K562 (cell line): Measurements from ENCODE around the gene RNF39. TPM values are rescaled to one million over a fixed set of nuclear protein-coding genes. Genes with fewer than 3 reads are reported as not detected.

Experiments
- ATAC-seq: fragments of 200-7000 bp; cut with Tn5 transposase; 3 replicates; pipeline ENCODE4 v1.9.1; 2020; ENCODE audit warnings: moderate library complexity
- BruUV-seq: library from RNA; stranded (reverse); fragments of 400-500 nt; replicated peaks from 2 replicates; lab custom pipeline; 2021; lab: Mats Ljungman, UMichigan
- CTCF ChIA-PET: fragments of 300-600 bp; formaldehyde crosslinking; extraction: SDS; loops from one replicate; lab custom pipeline; 2021; ENCODE audit warnings: low intra/inter-chr PET ratio; lab: Yijun Ruan, JAX
- POLR2A ChIA-PET: fragments of 300-600, 350-650 bp; sonication (Branson Sonifier 250); formaldehyde crosslinking; extraction: SDS; loops from one replicate; lab custom pipeline; 2021; ENCODE audit warnings: antibody characterized with exemption, inconsistent platforms; lab: Yijun Ruan, JAX
- DNase-seq, 4 experiments: peaks; one replicate each; pipeline versions ENCODE4 v3.0.0 to v3.0.0-alpha.2; 2011 to 2018; ENCODE audit warnings: low spot score in 3 of 4, mixed read lengths in 3 of 4; ENCODE audit errors: extremely low read depth in 1 of 4
- FAIRE-seq: peaks from 2 replicates; lab custom pipeline; 2011; peaks lifted over from hg19 to GRCh38; lab: Jason Lieb, UNC
- H2AFZ ChIP-seq: 2 replicates; pipeline ENCODE4 v1.6.0; 2011; ENCODE audit warnings: low read depth, low read length, control low read depth, inconsistent platforms
- H3K27ac ChIP-seq: fragments of 200-600 bp; 3 replicates; pipeline ENCODE4 v1.8.0; 2011; ENCODE audit warnings: low read depth, mild to moderate bottlenecking, control low read depth, inconsistent platforms, low read length, moderate library complexity, mixed read lengths; ENCODE audit errors: extremely low read depth
- H3K27me3 ChIP-seq, 2 experiments: fragments of 300-600 bp in 1 of 2; 2 replicates in 1 of 2; 3 replicates in 1 of 2; pipeline versions ENCODE4 v1.6.0 to v1.8.0; 2011; ENCODE audit warnings: inconsistent platforms in 2 of 2, low read length in 2 of 2, mild to moderate bottlenecking in 1 of 2, mixed read lengths in 1 of 2, moderate library complexity in 1 of 2; ENCODE audit not compliant: control insufficient read depth in 2 of 2, insufficient read depth in 2 of 2
- H3K36me3 ChIP-seq: fragments of 300-600 bp; 3 replicates; pipeline ENCODE4 v1.8.0; 2011; ENCODE audit warnings: mild to moderate bottlenecking, low read length, inconsistent platforms; ENCODE audit not compliant: control insufficient read depth, insufficient read depth
- H3K4me1 ChIP-seq, 2 experiments: fragments of 200-600 bp in 1 of 2; replicated peaks in 1 of 2; 2 replicates in 1 of 2; 3 replicates in 1 of 2; pipeline versions ENCODE4 v1.5.1 to v1.8.0; 2011; ENCODE audit warnings: inconsistent platforms in 2 of 2, low read length in 2 of 2, mild to moderate bottlenecking in 1 of 2, mixed read lengths in 1 of 2, moderate library complexity in 1 of 2; ENCODE audit not compliant: control insufficient read depth in 2 of 2, insufficient read depth in 2 of 2
- H3K4me2 ChIP-seq: 2 replicates; pipeline ENCODE4 v1.6.1; 2011; ENCODE audit warnings: low read length, control low read depth, inconsistent platforms, mixed read lengths; ENCODE audit not compliant: insufficient read depth
- H3K4me3 ChIP-seq: fragments of 200-600 bp; sonication (generic), shearing (Covaris generic); 2 replicates; pipeline ENCODE4 v1.5.1; 2016; ENCODE audit warnings: control low read depth, inconsistent platforms
- H3K79me2 ChIP-seq: fragments of 200-600 bp; 3 replicates; pipeline ENCODE4 v1.8.0; 2011; ENCODE audit warnings: low read length, inconsistent platforms; ENCODE audit not compliant: control insufficient read depth, insufficient read depth
- H3K9ac ChIP-seq, 2 experiments: 2 replicates each; pipeline versions ENCODE4 v1.6.0 to v1.6.1; 2011; ENCODE audit warnings: low read depth in 2 of 2, low read length in 2 of 2, control low read depth in 1 of 2, inconsistent platforms in 1 of 2, mild to moderate bottlenecking in 1 of 2, mixed read lengths in 1 of 2; ENCODE audit not compliant: insufficient read depth in 1 of 2
- H3K9me1 ChIP-seq: one replicate; pipeline ENCODE4 v1.6.0; 2011; ENCODE audit warnings: inconsistent platforms, mild to moderate bottlenecking, low read length, moderate library complexity; ENCODE audit not compliant: control insufficient read depth, insufficient read depth
- H3K9me3 ChIP-seq: replicated peaks from 2 replicates; pipeline ENCODE4 v1.5.1; 2011; ENCODE audit warnings: low read depth, low read length, inconsistent platforms; ENCODE audit not compliant: control insufficient read depth, insufficient read depth
- H4K20me1 ChIP-seq: replicated peaks from 2 replicates; pipeline ENCODE4 v1.6.1; 2011; ENCODE audit warnings: low read length, inconsistent platforms, mixed read lengths; ENCODE audit not compliant: control insufficient read depth, insufficient read depth
- AFF1 ChIP-seq, 2 experiments: fragments of 450-650 bp; IDR thresholded peaks; 2 replicates each; pipeline ENCODE4 v1.6.1; 2018; ENCODE audit warnings: mild to moderate bottlenecking in 2 of 2, low read depth in 1 of 2; ENCODE audit not compliant: partially characterized antibody in 2 of 2
- ARID3A ChIP-seq: IDR thresholded peaks from 2 replicates; pipeline ENCODE4 v1.6.1; 2012; ENCODE audit warnings: low read depth, low read length, improper control_type of control experiment, borderline replicate concordance
- CBX3 ChIP-seq, 2 experiments: IDR thresholded peaks; 1 replicate in 1 of 2; 2 replicates in 1 of 2; pipeline ENCODE4 v1.6.1; 2012; ENCODE audit warnings: inconsistent platforms in 2 of 2, low read length in 2 of 2, borderline replicate concordance in 1 of 2, control low read depth in 1 of 2
- DPF2 ChIP-seq: fragments of 450-650 bp; IDR thresholded peaks from 2 replicates; pipeline ENCODE4 v1.6.1; 2016
- HINFP ChIP-seq: fragments of 450-650 bp; conservative IDR thresholded peaks from 2 replicates; pipeline ENCODE4 v1.6.1; 2016; ENCODE audit warnings: missing genetic modification characterization, low read depth, mild to moderate bottlenecking, control low read depth, missing compliant biosample characterization
- LCOR ChIP-seq: sonication (generic); formaldehyde crosslinking; IDR thresholded peaks from 2 replicates; pipeline ENCODE4 v1.8.0; 2022; ENCODE audit warnings: mild to moderate bottlenecking, missing genetic modification reagents
- MNT ChIP-seq, 2 experiments: fragments of 450-650 bp; conservative IDR thresholded peaks; 2 replicates each; pipeline ENCODE4 v1.6.1; 2017; ENCODE audit warnings: mild to moderate bottlenecking in 2 of 2, moderate library complexity in 2 of 2
- NCOA6 ChIP-seq: fragments of 450-650 bp; IDR thresholded peaks from 2 replicates; pipeline ENCODE4 v1.6.1; 2017; ENCODE audit warnings: mild to moderate bottlenecking
- PTTG1 ChIP-seq: fragments of 450-650 bp; IDR thresholded peaks from 2 replicates; pipeline ENCODE4 v1.6.1; 2016; ENCODE audit warnings: low read depth, mild to moderate bottlenecking, missing genetic modification characterization, missing compliant biosample characterization
- RBFOX2 ChIP-seq: fragments of 200-400 bp; formaldehyde crosslinking; IDR thresholded peaks from 2 replicates; pipeline ENCODE4 v1.6.1; 2017; ENCODE audit warnings: low read depth, mild to moderate bottlenecking, low read length, moderate library complexity
- TCF7L2 ChIP-seq: fragments of 150-350 bp; IDR thresholded peaks from 2 replicates; pipeline ENCODE4 v1.6.1; 2016; ENCODE audit warnings: low read depth, mild to moderate bottlenecking, low read length, moderate library complexity
- TGIF2 ChIP-seq: sonication (generic); formaldehyde crosslinking; IDR thresholded peaks from 2 replicates; pipeline ENCODE4 v1.8.1; 2022; ENCODE audit warnings: mild to moderate bottlenecking, missing genetic modification reagents, moderate library complexity
- WGBS: fragments of 100-300 bp; shearing (Covaris generic); methylation state at CpG from one replicate; pipeline ENCODE4 v1.1.6; 2016; ENCODE audit warnings: low coverage, mixed read lengths; ENCODE audit not compliant: insufficient coverage; ENCODE audit errors: missing lambda C conversion rate; 5-methylcytosine and 5-hydroxymethylcytosine counted together
- in situ Hi-C: fragments of 300-500 bp; cut with MboI; formaldehyde crosslinking; loops from 4 replicates; pipeline ENCODE4 v1.15.0; 2018; ENCODE audit warnings: inconsistent platforms, mixed read lengths
- intact Hi-C: fragments of 100-400 bp; cut with micrococcal nuclease; formaldehyde crosslinking; loops from 2 replicates; pipeline ENCODE4 v1.14.2; 2022
- polyA plus RNA-seq, 8 experiments: library from polyadenylated mRNA; depleted of rRNA in 4 of 8; stranded (reverse) in 5 of 8; unstranded in 3 of 8; fragments of >200 nt; fragmentation: Nextera tagmentation in 2 of 8; fragmentation: Illumina TruSeq in 1 of 8; extraction: Ambion mirVana in 2 of 8; extraction: Trizol in 1 of 8; gene quantifications; 2 replicates each; pipeline versions ENCODE4 v1.2.1 to v1.2.3, GENCODE V29; 2011 to 2014; ENCODE audit warnings: inconsistent platforms in 1 of 8, missing spikeins in 1 of 8
- total RNA-seq, 7 experiments: library from RNA; depleted of rRNA in 6 of 7; stranded (reverse); fragments of >200 nt in 6 of 7; fragmentation: Illumina TruSeq in 2 of 7; extraction: Trizol in 2 of 7; gene quantifications; 2 replicates each; pipeline versions ENCODE4 v1.2.1 to v1.2.3, GENCODE V29; 2011 to 2021; ENCODE audit warnings: low replicate concordance in 1 of 7

Gene RNF39
- total and polyA plus RNA-seq, 9 of the 15 experiments (the other 6 are each of a cell fraction or from before 2014, with no cell fraction given): not detected

GRCh38 chr6:30087876-30088275, 12.3 kb upstream of the RNF39 start (continued):
- no peak for TF ChIP-seq HINFP
- no peak for TF ChIP-seq AFF1 (IDR thresholded peaks at IDR 0.05; ENCODE audit: low read depth in 1 of 2, partially characterized antibody in 2 of 2)
- TF ChIP-seq, all 486 proteins: peak for 0

- H3K36me3 ChIP-seq: no peaks in the 10 kb centered on the region
- peak; percentile 60 for FAIRE-seq
- CTCF ChIA-PET: no interaction called here
- TF ChIP-seq PTTG1: no peak
- no peak for TF ChIP-seq DPF2
- no peak for TF ChIP-seq CBX3 (IDR thresholded peaks at IDR 0.05; ENCODE audit: borderline replicate concordance in 1 of 2, low read length in 2 of 2)
- TF ChIP-seq RBFOX2: no peak
- TF ChIP-seq NCOA6: no peak
- no peak for TF ChIP-seq MNT (conservative IDR thresholded peaks at IDR 0.05)
- TF ChIP-seq TCF7L2: no peak
- no peak for TF ChIP-seq TGIF2 (CRISPR knock-in tag)
- TF ChIP-seq ARID3A: no peak
- no peak for TF ChIP-seq LCOR (CRISPR knock-in tag)
These were observed 1.6 kb upstream of the RNF39 start for GRCh38 chr6:30077218-30077617.

More at GRCh38 chr6:30077218-30077617, 1.6 kb upstream of the RNF39 start:
- Histone ChIP-seq H3K9ac (no peak overlapping the region), H4K20me1 (0 out of 2 replicates have a peak, but pooled peaks cover 4% of the 10 kb centered on the region), H3K9me3 (no peaks in the 10 kb centered on the region), H2AFZ (no peak overlapping the region), H3K9me1 (no peaks in the 10 kb centered on the region), H3K27me3 (peaks cover 25 to 44% of the 10 kb centered on the region in 2 experiments; a peak in 4 of 5 replicates), H3K27ac (no peak overlapping the region), H3K4me2 (no peak overlapping the region), H3K4me3 (no peak overlapping the region), H3K79me2 (no peaks in the 10 kb centered on the region), H3K4me1 (peaks cover 0 to 20% of the 10 kb centered on the region in 2 experiments; a peak in 1 of 5 replicates)
- POLR2A ChIA-PET: interaction anchor here (1.1 to 1.5 kb wide), 3 partner anchors 10 to 11 kb away, joined by 3 to 4 read pairs (median 3); partner anchors contain the start of gene PPP1R11
- ATAC-seq: no peak
- no TSS peak for BruUV-seq
- in situ Hi-C loops (no loop called here), intact Hi-C loops (no loop called here)
- WGBS: under 1% methylated on average over 4 of the region's 4 CpGs
- DNase-seq: no peak
